Skin epidermis (tissue), 12 donors: ENCODE measurements around the gene SMIM31.

Experiments
- H3K27ac ChIP-seq, 21 experiments: fragments of 200-600 bp; sonication (generic) in 11 of 21; one replicate each; pipeline ENCODE4 v1.5.0; 2020; ENCODE audit warnings: mild to moderate bottlenecking in 3 of 21, inconsistent platforms in 2 of 21, moderate library complexity in 2 of 21
- H3K4me3 ChIP-seq, 7 experiments: fragments of 200-600 bp; sonication (generic) in 2 of 7; one replicate each; pipeline ENCODE4 v1.5.0; 2020; ENCODE audit warnings: inconsistent platforms in 2 of 7, mild to moderate bottlenecking in 2 of 7, moderate library complexity in 1 of 7

SMIM31 gene

DNA sequence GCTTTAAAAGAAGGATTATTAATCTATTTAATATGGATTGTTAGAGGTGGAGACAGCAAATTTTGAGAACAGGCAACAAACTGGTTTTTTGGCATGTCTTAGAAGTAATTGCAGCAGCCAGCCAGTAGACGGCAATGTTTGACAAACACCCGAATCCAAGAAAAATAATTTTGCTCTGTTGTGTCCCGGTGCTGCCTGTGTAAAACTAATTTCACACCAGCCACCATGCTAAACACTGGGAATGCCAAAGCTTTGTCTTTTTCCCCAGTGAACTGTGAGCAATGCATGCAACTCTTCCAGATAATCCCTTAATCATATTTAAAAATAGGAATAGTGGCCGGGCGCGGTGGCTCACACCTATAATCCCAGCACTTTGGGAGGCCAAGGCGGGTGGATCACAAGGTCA, 25.9 kb downstream of the SMIM31 start:
- H3K4me3 ChIP-seq: no peak overlapping the region
- H3K27ac ChIP-seq: peak overlapping the region in 2 of 21 experiments; percentile 54 to 63

DNA sequence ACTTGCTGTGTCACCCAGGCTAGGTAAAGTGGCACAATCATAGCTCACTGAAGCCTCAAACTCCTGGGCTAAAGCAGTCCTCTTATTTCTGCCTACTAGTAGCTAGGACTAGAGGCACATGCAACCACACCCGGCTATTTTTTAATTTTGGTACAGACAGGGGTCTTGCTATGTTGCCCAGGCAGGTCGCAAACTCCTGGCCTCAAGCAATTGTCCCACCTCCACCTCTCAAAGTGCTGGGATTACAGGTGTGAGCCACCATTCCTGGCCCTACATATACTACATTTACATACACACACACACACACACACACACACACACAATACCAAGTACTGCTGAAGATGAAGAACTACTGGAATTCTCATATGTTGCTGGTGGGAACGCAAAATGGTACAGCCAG, 26.9 kb downstream of the SMIM31 start:
- Histone ChIP-seq H3K27ac (no peak overlapping the region), H3K4me3 (no peak overlapping the region)

DNA sequence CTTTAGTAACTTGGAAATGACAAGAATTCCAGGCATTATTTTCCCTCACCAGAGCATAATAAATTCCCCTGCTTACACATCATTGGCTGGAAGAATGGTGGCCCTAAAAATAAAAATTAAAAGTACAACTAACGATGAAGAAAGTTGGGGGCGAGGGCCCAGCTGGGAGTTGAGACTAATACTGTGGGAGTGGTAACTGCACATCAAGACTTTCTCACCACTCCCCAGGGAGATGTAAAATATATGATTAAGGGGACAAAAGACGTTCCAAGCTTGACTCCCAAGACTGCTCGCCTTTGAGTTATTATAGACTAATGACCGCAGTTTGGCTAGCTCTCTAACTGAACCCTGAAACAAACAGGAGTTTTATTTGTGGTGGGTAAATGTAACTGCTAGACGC, 30.0 kb downstream of the SMIM31 start:
- no peak overlapping the region for H3K27ac ChIP-seq
- H3K4me3 ChIP-seq: no peak overlapping the region

DNA sequence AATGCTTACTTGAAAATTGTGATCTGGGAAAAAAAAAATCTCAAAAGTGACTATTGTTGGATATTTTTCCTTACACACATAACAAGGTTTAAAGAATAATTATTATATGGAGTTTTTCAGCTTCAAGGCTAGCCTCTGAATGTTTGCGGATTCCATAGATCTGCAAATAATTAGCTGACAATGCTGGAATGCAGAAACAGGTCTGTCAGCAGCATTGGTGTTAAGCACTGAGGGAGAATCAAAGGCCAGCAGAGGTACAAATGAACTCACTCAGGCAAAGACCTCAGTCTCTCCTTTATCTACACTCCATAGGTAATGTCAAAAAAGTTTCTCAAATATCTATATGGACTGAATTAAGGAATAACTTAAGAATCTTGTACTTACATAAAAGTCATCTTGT, 35.1 kb downstream of the SMIM31 start:
- H3K27ac ChIP-seq: no peak overlapping the region
- H3K4me3 ChIP-seq: no peak overlapping the region

DNA sequence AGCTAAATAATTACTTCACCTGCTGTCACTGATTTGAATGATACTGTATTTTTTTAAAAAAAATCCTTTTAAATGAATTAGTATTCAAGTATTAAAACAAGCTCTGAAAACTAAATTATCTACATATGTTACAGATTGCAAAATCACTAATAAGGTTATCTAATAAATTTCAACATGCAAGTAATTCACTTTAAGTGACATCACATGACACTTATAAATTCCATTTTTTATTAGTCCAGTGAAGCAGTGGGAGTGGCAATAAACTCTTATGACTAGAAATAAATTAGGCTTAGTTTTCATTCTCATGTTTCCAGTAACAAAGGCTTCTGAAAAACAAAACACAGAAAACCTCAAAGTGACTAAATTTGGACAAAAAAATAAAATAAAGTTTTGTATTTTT, 36.3 kb downstream of the SMIM31 start:
- no peak overlapping the region for H3K27ac ChIP-seq

DNA sequence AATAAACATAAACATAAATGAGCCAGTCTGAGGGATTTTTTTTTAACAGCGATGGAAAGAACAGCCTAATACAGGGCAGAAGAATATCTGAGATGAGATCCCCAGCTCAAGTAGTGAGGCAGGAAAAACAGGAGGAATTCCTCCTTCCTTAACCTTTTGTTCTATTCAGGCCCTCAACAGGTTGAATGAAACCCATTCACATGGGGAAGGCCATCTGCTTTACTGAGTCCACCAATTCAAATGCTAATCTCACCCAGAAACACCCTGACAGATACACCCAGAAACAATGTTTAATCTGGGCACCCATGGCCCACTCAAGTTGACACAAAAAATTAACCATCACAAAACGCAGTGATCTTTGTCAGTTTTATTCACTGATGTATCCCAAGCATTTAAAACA, 45.5 kb downstream of the SMIM31 start:
- Histone ChIP-seq H3K27ac (no peak overlapping the region), H3K4me3 (no peak overlapping the region)

More for the DNA sequence above, 36.3 kb downstream of the SMIM31 start:
- H3K4me3 ChIP-seq: no peak overlapping the region

DNA sequence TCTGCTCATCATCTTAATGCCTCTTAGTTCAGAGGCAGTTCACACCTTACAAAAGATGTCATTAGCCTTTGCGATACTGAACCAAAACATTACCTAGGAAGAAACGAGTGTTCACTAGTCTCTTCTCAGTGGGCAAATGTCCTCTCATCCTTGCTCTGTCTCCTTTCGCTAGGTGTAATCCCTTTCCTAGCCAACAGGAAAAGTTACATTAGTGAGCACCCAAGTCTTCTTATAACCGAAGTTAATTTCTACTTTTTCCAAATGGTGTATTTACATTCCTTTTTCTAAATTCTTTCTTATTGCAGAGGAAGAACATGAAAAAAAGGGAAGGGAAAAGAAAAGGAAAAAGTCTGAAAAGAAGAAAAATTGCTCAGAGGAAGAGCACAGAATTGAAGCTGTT, 46.9 kb downstream of the SMIM31 start:
- H3K4me3 ChIP-seq: no peak overlapping the region

DNA sequence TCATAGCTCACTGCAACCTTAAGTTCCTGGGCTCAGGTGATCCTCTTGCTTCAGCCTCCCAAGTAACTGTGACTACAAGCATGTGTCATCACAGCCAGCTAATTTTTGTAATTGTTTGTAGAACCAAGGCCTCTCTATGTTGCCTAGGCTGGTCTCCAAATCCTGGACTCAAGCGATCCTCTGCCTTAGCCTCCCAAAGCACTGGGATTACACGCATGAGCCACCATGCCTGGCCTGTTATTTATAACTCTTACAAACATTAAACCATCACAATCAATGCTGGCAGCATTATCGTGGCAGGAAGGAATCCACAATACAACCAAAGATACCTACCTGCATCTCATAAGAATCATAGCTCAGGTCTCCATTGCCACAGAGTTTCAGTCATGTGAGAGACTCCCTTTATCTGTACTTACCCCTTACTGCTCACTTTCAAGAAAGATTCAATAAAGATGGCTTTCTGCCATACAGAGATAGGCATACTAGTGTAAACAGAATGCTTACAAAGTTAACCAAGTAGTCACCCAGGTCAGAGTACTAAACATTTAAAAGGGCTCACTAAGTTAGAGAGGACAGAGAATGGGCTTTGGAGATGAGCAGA, 48.5 kb downstream of the SMIM31 start:
- no peak overlapping the region for H3K4me3 ChIP-seq
- no peak overlapping the region for H3K27ac ChIP-seq

More for the DNA sequence above, 46.9 kb downstream of the SMIM31 start:
- no peak overlapping the region for H3K27ac ChIP-seq

DNA sequence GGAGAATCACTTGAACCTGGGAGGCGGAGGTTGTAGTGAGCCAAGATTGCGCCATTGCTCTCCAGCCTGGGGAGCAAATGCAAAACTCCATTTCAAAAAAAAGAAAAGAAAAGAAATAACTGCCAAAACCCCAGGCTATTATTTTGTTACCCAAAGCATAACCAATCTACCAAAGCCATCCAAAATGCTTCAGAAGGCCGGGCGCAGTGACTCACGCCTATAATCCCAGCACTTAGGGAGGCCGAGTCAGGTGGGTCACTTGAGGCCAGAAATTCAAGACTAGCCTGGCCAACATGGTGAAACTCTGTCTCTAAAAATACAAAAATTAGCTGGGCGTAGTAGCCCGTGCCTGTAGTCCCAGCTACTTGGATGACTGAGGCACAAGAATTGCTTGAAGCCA, 49.8 kb downstream of the SMIM31 start:
- Histone ChIP-seq H3K27ac (no peak overlapping the region), H3K4me3 (no peak overlapping the region)

DNA sequence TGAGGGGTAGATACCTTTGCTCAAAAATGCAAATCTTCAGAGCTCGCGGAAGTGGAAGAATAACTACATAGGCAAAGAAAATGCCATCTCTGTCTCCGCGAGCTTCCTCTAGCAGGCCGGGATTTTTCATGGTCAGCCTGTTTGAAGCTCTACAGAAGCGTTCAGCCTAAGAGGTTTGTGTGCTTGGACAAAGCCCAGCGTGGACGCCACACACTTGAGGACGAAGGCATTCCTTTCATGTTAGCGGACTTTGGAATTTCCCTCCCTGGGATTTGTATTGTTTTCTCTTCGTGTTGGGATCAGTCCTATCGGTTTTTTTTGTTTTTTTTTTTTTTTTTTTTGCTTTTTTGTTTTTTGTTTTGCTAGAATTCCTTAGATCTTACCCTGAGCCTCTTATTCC, 53.7 kb downstream of the SMIM31 start:
- Histone ChIP-seq H3K4me3 (no peak overlapping the region), H3K27ac (no peak overlapping the region)

DNA sequence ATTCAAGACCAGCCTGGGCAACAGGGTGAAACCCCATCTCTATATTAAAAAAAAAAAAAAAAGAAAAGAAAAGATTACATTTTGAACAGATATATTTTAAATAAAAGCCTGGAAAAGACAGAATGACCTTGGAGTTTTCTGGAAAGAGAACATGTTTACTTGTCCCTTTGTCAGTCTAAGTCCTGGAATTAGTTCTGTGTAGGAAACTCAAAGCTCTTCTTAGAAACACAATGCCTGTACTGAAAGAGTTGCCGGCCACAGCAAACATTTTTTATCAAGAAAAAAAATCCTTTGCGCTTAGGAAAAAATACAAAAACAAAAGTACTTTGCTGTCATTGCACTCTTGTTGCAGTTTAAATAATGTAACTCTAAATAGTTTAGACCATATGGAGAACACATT, 59.6 kb downstream of the SMIM31 start:
- no peak overlapping the region for H3K4me3 ChIP-seq
- H3K27ac ChIP-seq: no peak overlapping the region

DNA sequence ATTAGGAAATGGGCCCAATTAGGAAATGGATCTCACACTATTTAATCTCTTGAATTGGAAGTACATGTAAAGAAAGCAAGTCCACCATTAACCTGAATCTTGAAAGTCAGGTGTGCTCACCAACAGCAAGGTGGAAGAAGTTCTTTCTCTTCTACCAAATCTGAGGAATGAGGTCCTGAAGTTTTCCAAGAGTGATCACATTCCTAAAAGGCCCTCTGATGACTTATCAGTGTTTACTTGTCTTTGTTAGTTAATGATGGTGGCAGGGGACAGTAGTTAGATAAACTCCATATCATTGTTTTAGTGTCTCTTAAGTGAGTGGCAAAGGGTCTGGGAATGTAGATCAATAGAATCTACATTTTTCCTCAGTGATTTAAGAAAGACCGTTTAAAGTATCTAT, 61.8 kb downstream of the SMIM31 start:
- Histone ChIP-seq H3K27ac (no peak overlapping the region), H3K4me3 (no peak overlapping the region)

DNA sequence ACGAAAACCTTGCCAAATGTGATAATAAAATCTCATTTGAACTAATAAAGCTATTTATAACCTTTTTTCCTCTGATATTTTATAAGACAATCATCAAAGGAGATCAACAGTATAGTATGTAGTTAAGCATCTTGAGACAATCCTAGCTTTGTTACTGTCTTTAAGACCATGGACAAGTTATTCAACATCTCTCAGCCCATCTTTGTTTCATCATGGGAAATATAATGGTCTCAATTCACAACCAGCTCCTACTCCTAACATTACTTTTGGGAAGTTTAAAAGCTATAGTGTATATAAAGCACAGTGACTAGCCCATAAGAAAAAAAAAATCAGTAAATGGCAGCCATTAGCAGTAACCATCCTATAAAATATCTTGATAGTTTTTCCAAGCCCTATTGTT, 65.4 kb downstream of the SMIM31 start:
- Histone ChIP-seq H3K27ac (no peak overlapping the region), H3K4me3 (no peak overlapping the region)

DNA sequence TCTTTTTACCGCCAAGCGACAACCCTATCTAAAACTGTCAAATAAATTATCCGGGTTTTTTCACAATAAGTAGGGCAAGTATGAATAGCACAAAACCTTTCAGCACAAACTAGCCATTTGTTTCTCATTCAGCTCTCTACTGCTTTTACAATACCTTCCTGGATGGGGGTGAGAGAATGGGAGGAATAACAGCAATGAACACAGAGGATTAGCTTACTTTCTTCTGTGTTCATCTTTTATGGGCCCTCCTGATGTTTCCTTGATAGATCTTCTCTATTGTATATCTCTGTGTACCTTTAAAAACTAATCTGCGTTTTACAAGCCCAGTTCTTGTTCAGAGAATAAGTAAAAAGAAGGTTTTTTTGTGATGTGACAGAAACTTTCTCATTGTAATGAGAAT, 67.8 kb downstream of the SMIM31 start:
- Histone ChIP-seq H3K27ac (no peak overlapping the region), H3K4me3 (no peak overlapping the region)

DNA sequence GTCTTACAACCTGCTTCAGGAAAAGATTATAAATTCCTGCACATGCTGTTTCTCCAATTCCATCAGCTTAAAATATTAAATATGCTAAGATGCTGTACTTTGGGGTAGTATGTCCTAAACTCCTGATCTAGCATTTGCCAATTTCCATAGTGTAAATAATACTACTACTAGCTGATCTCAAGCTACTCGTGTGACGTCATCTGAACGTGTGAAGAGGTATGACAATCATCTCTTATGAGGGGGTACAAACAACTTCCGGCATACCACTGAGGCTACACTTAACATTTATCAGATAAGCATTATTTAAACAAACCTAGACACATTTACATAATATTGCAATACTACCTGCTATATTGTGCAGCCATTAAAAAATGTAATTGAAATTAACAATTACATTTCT, 70.7 kb downstream of the SMIM31 start:
- Histone ChIP-seq H3K27ac (no peak overlapping the region), H3K4me3 (no peak overlapping the region)

DNA sequence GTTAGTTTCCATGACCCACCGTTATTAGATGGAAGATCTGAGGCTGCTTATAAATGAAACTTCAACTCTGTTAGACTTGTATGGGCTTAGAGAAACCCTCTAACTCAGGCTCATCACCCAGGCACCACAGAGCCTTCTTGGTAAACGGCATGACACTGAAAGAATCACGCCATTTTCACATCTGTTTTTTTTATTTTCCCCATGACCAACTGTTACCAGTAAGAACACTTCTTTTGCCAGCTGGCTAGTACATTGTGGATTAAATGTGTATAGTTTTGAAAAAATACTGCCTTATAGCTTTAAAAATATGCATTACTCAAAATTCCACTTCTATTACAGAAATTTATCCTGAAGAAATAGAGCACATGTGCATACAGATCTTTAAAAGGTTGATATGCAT, 75.0 kb downstream of the SMIM31 start:
- Histone ChIP-seq H3K27ac (no peak overlapping the region), H3K4me3 (no peak overlapping the region)

DNA sequence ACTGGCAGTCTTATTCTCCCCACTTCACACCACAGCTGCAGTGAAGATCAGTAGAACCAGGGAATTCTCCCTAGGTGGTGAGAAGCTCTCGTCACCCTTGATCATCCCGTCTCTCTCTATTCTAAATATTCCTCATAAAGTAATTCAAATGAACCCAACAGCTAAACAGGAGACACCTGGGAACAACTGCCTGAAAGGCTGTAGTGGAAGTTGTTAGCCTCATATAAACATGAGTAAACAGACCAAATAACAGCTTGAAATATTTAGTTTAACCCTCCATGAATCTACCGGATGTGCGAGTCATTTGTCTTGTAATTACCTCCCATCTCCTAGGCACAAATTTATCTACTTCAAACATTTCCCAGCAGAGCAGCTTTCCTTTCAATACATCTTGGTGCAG, 92.6 kb downstream of the SMIM31 start:
- Histone ChIP-seq H3K4me3 (no peak overlapping the region), H3K27ac (peak overlapping the region in 5 of 21 experiments; percentile 7 to 44 (median 18))

DNA sequence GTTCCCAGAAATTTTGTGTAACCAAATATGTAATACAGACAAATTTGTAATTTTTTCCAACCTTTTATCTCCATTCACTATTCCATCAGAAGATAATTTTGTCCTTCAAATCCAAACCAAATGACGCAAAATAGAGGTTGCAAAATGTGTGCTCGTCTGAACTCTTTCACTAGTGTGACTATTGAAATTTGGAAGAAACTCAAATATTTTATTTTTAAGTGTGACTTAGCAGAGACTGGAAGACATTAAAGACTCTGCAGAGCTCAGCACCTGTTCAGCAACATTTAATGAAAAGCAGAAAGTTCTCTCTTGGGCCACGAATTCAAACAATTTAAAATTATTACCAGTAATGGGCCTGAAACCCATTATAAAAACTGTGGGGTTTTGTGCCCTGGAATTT, 93.1 kb downstream of the SMIM31 start:
- H3K4me3 ChIP-seq: no peak overlapping the region
- peak overlapping the region in 2 of 21 experiments; percentile 15 to 44 for H3K27ac ChIP-seq

DNA sequence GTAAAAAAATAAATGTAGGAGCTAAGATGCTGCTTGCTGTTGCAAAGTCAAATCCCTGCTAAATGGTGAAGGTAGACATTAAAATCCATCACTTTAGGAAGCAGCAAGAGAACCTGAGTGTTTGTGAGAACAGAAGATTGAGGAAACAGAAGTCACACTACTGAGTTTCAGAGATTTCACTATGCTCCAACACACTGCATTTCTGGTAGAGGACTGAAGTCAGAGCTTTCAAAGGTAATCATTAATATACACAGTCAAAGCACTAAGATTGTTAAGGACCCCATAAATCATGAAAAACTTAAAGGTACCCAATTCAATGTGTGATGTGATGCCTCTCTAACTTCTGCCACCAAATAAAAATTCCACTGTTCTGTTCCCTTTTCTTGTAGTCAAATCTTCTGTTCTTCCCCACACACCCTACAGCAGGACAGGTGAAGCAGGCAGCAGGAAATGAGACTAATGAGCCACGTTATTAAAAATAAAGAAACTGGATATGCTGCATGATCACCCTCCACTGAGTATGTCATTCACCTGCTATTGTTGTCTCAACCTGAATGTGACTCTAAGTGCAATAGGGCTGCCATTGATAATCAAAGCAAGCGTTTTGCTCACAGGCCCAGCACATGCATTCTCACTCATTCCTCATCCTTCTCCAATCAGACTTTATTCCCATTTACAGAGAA, 94.2 kb downstream of the SMIM31 start:
- Histone ChIP-seq H3K4me3 (no peak overlapping the region), H3K27ac (peak overlapping the region in 1 of 21 experiments; percentile 45)
